ENCODE results near the gene GLB1L2.

GLB1L2 gene

GRCh38 chr11:134369656-134370525 is 38.1 kb downstream of the GLB1L2 start:
- no peak for DNase-seq

GRCh38 chr11:134370526-134371435 is 39.0 kb downstream of the GLB1L2 start:
- DNase-seq, result no peak

GRCh38 chr11:134371436-134372185 is 39.8 kb downstream of the GLB1L2 start:
- DNase-seq, result no peak

GRCh38 chr11:134372536-134372935 is 40.7 kb downstream of the GLB1L2 start:
- DNase-seq, result no peak

GRCh38 chr11:134372961-134373360 is 41.2 kb downstream of the GLB1L2 start:
- peak; percentile 77 to 89 for DNase-seq

GRCh38 chr11:134373591-134374052 is 41.8 kb downstream of the GLB1L2 start:
- DNase-seq, result no peak

GRCh38 chr11:134374171-134374570 is 42.4 kb downstream of the GLB1L2 start:
- DNase-seq, result no peak

GRCh38 chr11:134374891-134375550 is 43.2 kb downstream of the GLB1L2 start:
- no peak for DNase-seq

- no peak for DNase-seq
Measured at GRCh38 chr11:134376150-134376921, 44.5 kb downstream of the GLB1L2 start.

- DNase-seq, result no peak
Measured at GRCh38 chr11:134377876-134378275, 46.1 kb downstream of the GLB1L2 start.

GRCh38 chr11:134379241-134379640 is 47.5 kb downstream of the GLB1L2 start:
- DNase-seq, result no peak

- DNase-seq, result no peak
Measured at GRCh38 chr11:134380229-134380628, 48.4 kb downstream of the GLB1L2 start.

GRCh38 chr11:134380785-134381184 is 49.0 kb downstream of the GLB1L2 start:
- no peak for DNase-seq

GRCh38 chr11:134382257-134382656 is 50.5 kb downstream of the GLB1L2 start:
- no peak for DNase-seq

GRCh38 chr11:134382830-134383229 is 51.0 kb downstream of the GLB1L2 start:
- DNase-seq, result no peak

- DNase-seq, result no peak
Measured at GRCh38 chr11:134383576-134384221, 51.9 kb downstream of the GLB1L2 start.

- no peak for DNase-seq
Measured at GRCh38 chr11:134384406-134384805, 52.6 kb downstream of the GLB1L2 start.

GRCh38 chr11:134385171-134385570 is 53.4 kb downstream of the GLB1L2 start:
- no peak for DNase-seq

GRCh38 chr11:134385774-134386565 is 54.2 kb downstream of the GLB1L2 start:
- peak; percentile 78 to 88 for DNase-seq

- no peak for DNase-seq
Measured at GRCh38 chr11:134386945-134387344, 55.2 kb downstream of the GLB1L2 start.
